Inflammatory macrophage treated with lipopolysaccharide for 4 hours (primary cell): ENCODE measurements around the gene LRTM2.

Source experiments
- DNase-seq: peaks from one replicate; pipeline ENCODE4 v3.0.0-alpha.2; 2020

LRTM2 gene

GRCh38 chr12:1798641-1799020 lies 21.7 kb upstream of the LRTM2 start:
- DNase-seq = no peak

GRCh38 chr12:1799051-1799881 lies 21.1 kb upstream of the LRTM2 start:
- DNase-seq = no peak

GRCh38 chr12:1799882-1800400 lies 20.4 kb upstream of the LRTM2 start:
- DNase-seq = no peak

GRCh38 chr12:1800401-1801302 lies 19.7 kb upstream of the LRTM2 start:
- DNase-seq = peak; percentile 49

GRCh38 chr12:1801303-1801975 lies 18.9 kb upstream of the LRTM2 start:
- DNase-seq = peak; percentile 27

GRCh38 chr12:1803736-1804135 lies 16.6 kb upstream of the LRTM2 start:
- no peak for DNase-seq

- DNase-seq = peak; percentile 92
These were observed 15.6 kb upstream of the LRTM2 start for GRCh38 chr12:1804545-1805332.

- no peak for DNase-seq
These were observed 14.8 kb upstream of the LRTM2 start for GRCh38 chr12:1805441-1806081.

GRCh38 chr12:1806301-1807086 lies 13.9 kb upstream of the LRTM2 start:
- no peak for DNase-seq

GRCh38 chr12:1807087-1807860 lies 13.1 kb upstream of the LRTM2 start:
- no peak for DNase-seq

- no peak for DNase-seq
These were observed 12.1 kb upstream of the LRTM2 start for GRCh38 chr12:1808036-1808797.

GRCh38 chr12:1808798-1809480 lies 11.4 kb upstream of the LRTM2 start:
- DNase-seq = peak; percentile 37

- DNase-seq = no peak
These were observed 10.7 kb upstream of the LRTM2 start for GRCh38 chr12:1809591-1810190.

GRCh38 chr12:1810201-1810930 lies 10.0 kb upstream of the LRTM2 start:
- DNase-seq = peak; percentile 22

- DNase-seq = no peak
These were observed 9.5 kb upstream of the LRTM2 start for GRCh38 chr12:1810931-1811280.

- DNase-seq = peak; percentile 79
These were observed 9.0 kb upstream of the LRTM2 start for GRCh38 chr12:1811281-1811947.

GRCh38 chr12:1811948-1812291 lies 8.4 kb upstream of the LRTM2 start:
- no peak for DNase-seq
